H7 (cell line): ENCODE data around the gene ZNF230. TPM values are rescaled to one million over a fixed set of nuclear protein-coding genes. Genes with fewer than 3 reads are reported as not detected.

Experiments
- DNase-seq: peaks from one replicate; pipeline ENCODE4 v3.0.0; 2012
- H3K27me3 ChIP-seq: 2 replicates; pipeline ENCODE4 v1.6.0; 2011; ENCODE audit warnings: mild to moderate bottlenecking, low read length; ENCODE audit not compliant: control insufficient read depth, insufficient read depth
- H3K36me3 ChIP-seq: replicated peaks from 2 replicates; pipeline ENCODE4 v1.5.1; 2011; ENCODE audit warnings: low read length; ENCODE audit not compliant: control insufficient read depth, insufficient read depth
- H3K4me3 ChIP-seq: 2 replicates; pipeline ENCODE4 v1.5.1; 2011; ENCODE audit warnings: low read depth, mild to moderate bottlenecking, control low read depth, low read length, moderate library complexity; ENCODE audit not compliant: insufficient read depth
- total RNA-seq: library from RNA; depleted of rRNA; stranded (reverse); fragments of >200 nt; shearing (Covaris generic); gene quantifications from 2 replicates; pipeline ENCODE4 v1.2.3, GENCODE V29; 2014

The ZNF230 gene
- total RNA-seq, 1 experiment from 2014 or later = 1.4 TPM

GRCh38 chr19:44010468-44010867 lies 7.7 kb downstream of the ZNF230 start:
- Histone ChIP-seq H3K36me3 (peaks cover 14% of the 10 kb centered on the region), H3K27me3 (no peaks in the 10 kb centered on the region), H3K4me3 (no peak overlapping the region)
- no peak for DNase-seq

- Histone ChIP-seq H3K27me3 (no peaks in the 10 kb centered on the region), H3K4me3 (no peak overlapping the region), H3K36me3 (no peaks in the 10 kb centered on the region)
- DNase-seq = no peak
Observed at GRCh38 chr19:44019498-44019897, 16.7 kb downstream of the ZNF230 start.

- Histone ChIP-seq H3K36me3 (no peaks in the 10 kb centered on the region), H3K27me3 (no peaks in the 10 kb centered on the region; the same call in 1 of the 2 replicates), H3K4me3 (no peak overlapping the region)
- DNase-seq = no peak
Observed at GRCh38 chr19:44021221-44021620, 18.5 kb downstream of the ZNF230 start.

GRCh38 chr19:44024900-44025216 lies 22.1 kb downstream of the ZNF230 start:
- Histone ChIP-seq H3K27me3 (no peaks in the 10 kb centered on the region; the same call in 1 of the 2 replicates), H3K4me3 (peak overlapping the region; percentile 79), H3K36me3 (peaks cover 7% of the 10 kb centered on the region)
- no peak for DNase-seq

- no peaks in the 10 kb centered on the region; the same call in 1 of the 2 replicates for H3K27me3 ChIP-seq
- peak within 1 kb of the TSS; percentile 79 for H3K4me3 ChIP-seq
- peak; percentile 67 for DNase-seq
- peaks cover 7% of the 10 kb centered on the region for H3K36me3 ChIP-seq
Observed at GRCh38 chr19:44025217-44025936, 22.6 kb downstream of the ZNF230 start, which contains the start of gene ZNF222. Gene ZNF222, plus strand, starts transcription at chr19:44025379. Its CDS starts 58 bp downstream, at chr19:44025437.

GRCh38 chr19:44026622-44027021 lies 23.9 kb downstream of the ZNF230 start:
- DNase-seq = no peak
- Histone ChIP-seq H3K4me3 (no peak overlapping the region), H3K27me3 (no peaks in the 10 kb centered on the region; the same call in 1 of the 2 replicates), H3K36me3 (peaks cover 9% of the 10 kb centered on the region)

GRCh38 chr19:44032001-44032610 lies 29.3 kb downstream of the ZNF230 start:
- no peak for DNase-seq
- Histone ChIP-seq H3K36me3 (peaks cover 17% of the 10 kb centered on the region), H3K4me3 (no peak overlapping the region), H3K27me3 (no peaks in the 10 kb centered on the region)

GRCh38 chr19:44042147-44042546 lies 39.4 kb downstream of the ZNF230 start:
- DNase-seq = no peak
- H3K4me3 ChIP-seq = no peak overlapping the region
- no peaks in the 10 kb centered on the region for H3K36me3 ChIP-seq
- no peaks in the 10 kb centered on the region for H3K27me3 ChIP-seq

GRCh38 chr19:44050740-44051649 lies 48.2 kb downstream of the ZNF230 start:
- Histone ChIP-seq H3K4me3 (peak overlapping the region; percentile 38), H3K36me3 (no peaks in the 10 kb centered on the region), H3K27me3 (0 out of 2 replicates have a peak, but pooled peaks cover 2% of the 10 kb centered on the region)
- DNase-seq = no peak

GRCh38 chr19:44051650-44052402 lies 49.1 kb downstream of the ZNF230 start, which contains the start of gene ZNF223:
Gene ZNF223, plus strand, starts transcription at chr19:44052036. Its CDS starts 3,141 bp downstream, at chr19:44055177.
- Histone ChIP-seq H3K36me3 (no peaks in the 10 kb centered on the region), H3K4me3 (peak within 1 kb of the TSS; percentile 79), H3K27me3 (0 out of 2 replicates have a peak, but pooled peaks cover 2% of the 10 kb centered on the region)
- DNase-seq = peak; percentile 94

- Histone ChIP-seq H3K4me3 (no peak overlapping the region), H3K36me3 (peaks cover 3% of the 10 kb centered on the region), H3K27me3 (no peaks in the 10 kb centered on the region)
- DNase-seq = peak; percentile 26
Observed at GRCh38 chr19:44055870-44056269, 53.1 kb downstream of the ZNF230 start.

GRCh38 chr19:44059229-44059628 lies 56.5 kb downstream of the ZNF230 start:
- DNase-seq = no peak
- H3K36me3 ChIP-seq = peaks cover 11% of the 10 kb centered on the region

GRCh38 chr19:44061038-44061437 lies 58.3 kb downstream of the ZNF230 start:
- Histone ChIP-seq H3K27me3 (no peaks in the 10 kb centered on the region), H3K4me3 (no peak overlapping the region), H3K36me3 (peaks cover 12% of the 10 kb centered on the region)
- DNase-seq = no peak

More at GRCh38 chr19:44059229-44059628, 56.5 kb downstream of the ZNF230 start:
- no peak overlapping the region for H3K4me3 ChIP-seq
- no peaks in the 10 kb centered on the region for H3K27me3 ChIP-seq
